Measurements from ENCODE around the gene C2. TPM values are rescaled to one million over a fixed set of nuclear protein-coding genes. Genes with fewer than 3 reads are reported as not detected.

The C2 gene
- 0.63 and 1.7 TPM in 2 replicates for total RNA-seq (2014; rRNA removed; shearing (Covaris generic))

DNA sequence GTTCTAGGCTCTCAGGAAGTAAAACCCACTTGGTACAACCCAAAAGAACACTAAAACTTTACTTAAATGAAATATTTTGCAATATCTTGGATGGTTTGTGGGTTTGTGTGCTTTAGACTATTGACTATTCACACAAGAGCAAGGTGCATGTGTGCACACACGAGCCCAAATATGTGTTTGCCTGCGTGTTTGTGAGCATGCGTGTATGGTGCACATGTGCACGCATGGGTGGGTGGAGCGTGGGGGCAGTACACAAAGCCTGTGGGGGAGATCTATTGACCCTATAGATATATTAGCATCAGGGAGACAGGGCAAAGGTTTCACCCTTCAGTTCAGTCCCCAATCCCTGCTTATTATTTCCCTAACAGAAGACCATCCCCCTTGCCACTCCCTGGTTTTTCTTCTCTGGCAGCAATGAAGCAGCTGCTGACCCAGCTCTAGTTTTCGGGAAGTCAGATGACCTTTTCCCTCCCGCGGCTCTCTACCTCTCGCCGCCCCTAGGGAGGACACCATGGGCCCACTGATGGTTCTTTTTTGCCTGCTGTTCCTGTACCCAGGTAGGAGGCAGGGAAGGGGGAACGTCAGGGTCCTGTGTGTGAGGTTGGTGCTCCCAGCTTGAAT, at the start of gene C2:
Gene C2, plus strand, starts transcription at position 476 of the 621 bp plus-strand sequence. Its CDS starts 36 bp downstream, at position 512.
- H3K4me3 ChIP-seq (ENCODE audit: insufficient read depth, low read depth, low read length): no peak within 1 kb of the TSS
- no peak for DNase-seq

DNA sequence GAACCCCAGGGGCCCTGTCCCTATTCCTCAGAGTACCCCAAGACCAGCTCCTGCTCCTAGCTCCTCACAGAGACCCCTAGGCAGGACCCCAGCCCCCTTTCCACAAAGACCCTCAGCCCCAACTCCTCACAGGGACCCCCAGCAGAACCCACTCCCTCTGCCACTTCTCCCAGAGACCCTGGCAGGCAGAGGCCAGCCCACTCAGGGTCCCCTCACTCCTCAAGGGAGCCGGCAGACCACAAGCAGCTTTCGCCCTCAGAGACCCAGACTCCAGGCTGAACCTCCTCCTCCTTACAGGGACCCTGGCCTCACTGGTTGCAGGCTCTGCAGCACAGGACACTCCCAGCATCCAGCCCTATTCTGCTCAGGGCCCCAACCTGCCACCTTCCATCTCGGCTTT, 49.3 kb upstream of the C2 start:
- Histone ChIP-seq H3K27me3 (ENCODE audit: control insufficient read depth, insufficient read depth, low read length) (no peaks in the 10 kb centered on the region), H3K4me3 (ENCODE audit: insufficient read depth, low read depth, low read length) (no peak overlapping the region), H3K36me3 (replicated peaks; ENCODE audit: control insufficient read depth, insufficient read depth, low read length) (peaks cover 24% of the 10 kb centered on the region)
- DNase-seq: no peak

More for the DNA sequence above, at the start of gene C2:
- H3K36me3 ChIP-seq (replicated peaks; ENCODE audit: control insufficient read depth, insufficient read depth, low read length): no peaks in the 10 kb centered on the region
- H3K27me3 ChIP-seq (ENCODE audit: control insufficient read depth, insufficient read depth, low read length): no peaks in the 10 kb centered on the region

- Histone ChIP-seq H3K4me3 (ENCODE audit: insufficient read depth, low read depth, low read length) (no peak within 1 kb of the TSS), H3K27me3 (ENCODE audit: control insufficient read depth, insufficient read depth, low read length) (no peaks in the 10 kb centered on the region), H3K36me3 (replicated peaks; ENCODE audit: control insufficient read depth, insufficient read depth, low read length) (peaks cover 29% of the 10 kb centered on the region)
- DNase-seq: peak; percentile 93
Observed at GRCh38 chr6:31878726-31879125, 48.8 kb upstream of the C2 start, which contains the start of gene SLC44A4. SLC44A4 (minus strand) TSS chr6:31878997; CDS start chr6:31878980, 17 bp downstream.

GRCh38 chr6:31879143-31879542, 48.4 kb upstream of the C2 start:
- peaks cover 30% of the 10 kb centered on the region for H3K36me3 ChIP-seq (replicated peaks; ENCODE audit: control insufficient read depth, insufficient read depth, low read length)
- DNase-seq: no peak
- no peaks in the 10 kb centered on the region for H3K27me3 ChIP-seq (ENCODE audit: control insufficient read depth, insufficient read depth, low read length)
- H3K4me3 ChIP-seq (ENCODE audit: insufficient read depth, low read depth, low read length): no peak overlapping the region

DNA sequence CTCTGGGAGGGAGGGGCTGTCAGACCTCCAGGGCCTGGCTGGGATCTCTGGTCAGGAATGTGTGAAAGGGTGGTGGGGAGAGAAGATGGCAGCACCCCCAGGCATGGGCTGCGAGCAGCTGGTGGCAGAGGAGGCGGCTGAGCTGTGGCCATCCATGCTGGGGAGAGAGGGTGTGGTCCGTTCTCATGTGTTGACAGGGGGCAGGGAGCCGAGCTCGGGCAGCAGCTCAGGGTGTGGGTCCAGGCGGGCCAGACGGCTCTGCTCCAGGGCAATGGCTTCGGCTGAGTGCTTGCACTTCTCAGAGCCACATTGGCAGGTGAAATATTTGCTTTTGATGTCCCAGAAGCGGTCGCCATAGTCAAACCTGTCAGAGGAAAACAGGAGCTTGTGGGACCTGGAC, 47.6 kb upstream of the C2 start:
- H3K27me3 ChIP-seq (ENCODE audit: control insufficient read depth, insufficient read depth, low read length): no peaks in the 10 kb centered on the region
- peaks cover 36% of the 10 kb centered on the region for H3K36me3 ChIP-seq (replicated peaks; ENCODE audit: control insufficient read depth, insufficient read depth, low read length)
- peak; percentile 48 for DNase-seq
- no peak overlapping the region for H3K4me3 ChIP-seq (ENCODE audit: insufficient read depth, low read depth, low read length)

GRCh38 chr6:31880616-31881015, 46.9 kb upstream of the C2 start:
- Histone ChIP-seq H3K27me3 (ENCODE audit: control insufficient read depth, insufficient read depth, low read length) (no peaks in the 10 kb centered on the region), H3K4me3 (ENCODE audit: insufficient read depth, low read depth, low read length) (no peak overlapping the region), H3K36me3 (replicated peaks; ENCODE audit: control insufficient read depth, insufficient read depth, low read length) (peaks cover 41% of the 10 kb centered on the region)
- DNase-seq: peak; percentile 38

DNA sequence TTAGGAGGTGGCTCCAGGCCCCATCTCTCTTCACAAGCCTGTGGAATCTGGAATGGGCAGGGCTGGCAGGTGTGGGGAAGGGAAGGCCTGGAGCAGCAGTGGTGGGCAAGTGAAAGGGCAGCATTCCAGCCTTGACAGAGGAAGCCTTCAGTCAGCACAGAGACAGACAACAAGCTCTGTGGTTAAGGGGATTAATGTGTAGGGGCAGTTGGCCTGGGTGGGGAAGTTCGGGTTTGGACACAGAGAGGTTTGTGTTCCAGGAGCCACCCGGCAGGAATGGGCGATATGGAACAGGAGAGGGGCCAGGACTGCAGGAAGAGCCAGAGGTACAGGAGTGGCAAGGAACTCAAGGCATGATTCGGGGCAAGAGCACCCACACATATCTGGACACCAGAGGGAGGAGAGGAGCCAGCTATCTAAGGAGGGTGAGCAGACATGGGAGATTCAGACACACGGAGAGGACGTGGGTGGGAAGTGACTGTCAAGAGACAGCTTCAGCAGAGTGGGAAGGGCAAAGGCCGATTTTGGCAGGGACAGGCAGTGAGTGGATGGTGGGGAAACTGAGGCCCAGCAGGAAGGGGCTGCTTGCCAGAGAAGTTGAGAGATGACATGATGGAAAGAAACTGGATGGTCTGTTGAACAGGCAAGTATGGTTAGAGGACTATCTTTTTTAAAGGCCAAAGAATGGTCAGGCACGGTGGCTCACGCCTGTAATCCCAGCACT, 46.2 kb upstream of the C2 start:
- peaks cover 44% of the 10 kb centered on the region for H3K36me3 ChIP-seq (replicated peaks; ENCODE audit: control insufficient read depth, insufficient read depth, low read length)
- DNase-seq: no peak
- no peak overlapping the region for H3K4me3 ChIP-seq (ENCODE audit: insufficient read depth, low read depth, low read length)
- no peaks in the 10 kb centered on the region for H3K27me3 ChIP-seq (ENCODE audit: control insufficient read depth, insufficient read depth, low read length)

GRCh38 chr6:31882344-31882743, 45.2 kb upstream of the C2 start:
- Histone ChIP-seq H3K27me3 (ENCODE audit: control insufficient read depth, insufficient read depth, low read length) (no peaks in the 10 kb centered on the region), H3K36me3 (replicated peaks; ENCODE audit: control insufficient read depth, insufficient read depth, low read length) (peaks cover 52% of the 10 kb centered on the region), H3K4me3 (ENCODE audit: insufficient read depth, low read depth, low read length) (no peak overlapping the region)
- DNase-seq: peak; percentile 36

DNA sequence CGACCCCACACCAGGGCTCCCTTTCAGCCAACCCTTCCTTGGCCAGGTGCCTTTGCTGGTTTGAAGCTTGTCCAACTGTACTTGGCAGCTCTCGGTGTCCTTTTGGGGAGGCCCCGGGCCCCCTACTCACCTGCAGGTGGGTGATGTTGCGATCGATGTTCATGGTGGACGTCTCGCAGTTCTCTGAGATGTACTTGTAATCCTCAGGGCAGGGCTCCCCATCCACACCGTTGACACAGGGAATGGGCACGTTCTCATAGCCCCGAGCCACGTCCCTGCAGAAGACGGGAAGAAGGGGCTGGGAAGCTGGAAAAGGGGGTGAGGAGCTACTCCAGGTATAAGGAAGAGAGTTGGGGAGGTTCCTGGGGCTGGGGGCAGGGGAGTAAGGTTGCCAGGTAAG, 43.8 kb upstream of the C2 start:
- Histone ChIP-seq H3K4me3 (ENCODE audit: insufficient read depth, low read depth, low read length) (no peak overlapping the region), H3K27me3 (ENCODE audit: control insufficient read depth, insufficient read depth, low read length) (no peaks in the 10 kb centered on the region), H3K36me3 (replicated peaks; ENCODE audit: control insufficient read depth, insufficient read depth, low read length) (peaks cover 65% of the 10 kb centered on the region)
- DNase-seq: peak; percentile 35

DNA sequence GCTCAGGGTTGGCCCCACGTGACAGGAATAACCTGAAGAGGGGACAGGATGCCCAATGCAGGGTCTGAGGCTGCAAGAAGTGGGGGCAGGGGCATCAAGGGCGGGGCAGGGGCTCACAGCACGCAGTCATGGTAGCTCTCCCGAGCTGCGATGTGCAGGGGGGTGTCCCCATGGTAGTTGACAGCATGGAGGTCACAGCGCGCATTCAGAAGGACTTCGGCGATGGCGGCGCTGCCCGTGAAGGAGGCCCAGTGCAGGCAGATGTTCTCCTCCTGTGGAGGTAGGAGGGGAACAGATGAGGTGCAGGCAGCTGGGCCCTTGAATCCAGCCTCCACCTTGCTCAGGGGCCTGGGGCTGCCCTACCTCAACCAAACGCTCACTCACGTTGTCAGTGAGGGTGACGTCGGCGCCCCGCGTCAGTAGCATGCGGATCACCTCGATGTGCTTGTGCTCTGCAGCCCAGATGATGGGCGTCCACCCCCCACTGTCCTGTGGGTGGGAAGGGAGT, 42.9 kb upstream of the C2 start:
- Histone ChIP-seq H3K36me3 (replicated peaks; ENCODE audit: control insufficient read depth, insufficient read depth, low read length) (peaks cover 70% of the 10 kb centered on the region), H3K4me3 (ENCODE audit: insufficient read depth, low read depth, low read length) (no peak overlapping the region), H3K27me3 (ENCODE audit: control insufficient read depth, insufficient read depth, low read length) (no peaks in the 10 kb centered on the region)
- DNase-seq: no peak

- no peaks in the 10 kb centered on the region for H3K27me3 ChIP-seq (ENCODE audit: control insufficient read depth, insufficient read depth, low read length)
- DNase-seq: peak; percentile 37
- H3K4me3 ChIP-seq (ENCODE audit: insufficient read depth, low read depth, low read length): no peak overlapping the region
- peaks cover 64% of the 10 kb centered on the region for H3K36me3 ChIP-seq (replicated peaks; ENCODE audit: control insufficient read depth, insufficient read depth, low read length)
Observed at GRCh38 chr6:31886541-31886991, 41.0 kb upstream of the C2 start.

- Histone ChIP-seq H3K27me3 (ENCODE audit: control insufficient read depth, insufficient read depth, low read length) (no peaks in the 10 kb centered on the region), H3K36me3 (replicated peaks; ENCODE audit: control insufficient read depth, insufficient read depth, low read length) (peaks cover 63% of the 10 kb centered on the region), H3K4me3 (ENCODE audit: insufficient read depth, low read depth, low read length) (no peak overlapping the region)
- peak; percentile 21 for DNase-seq
Observed at GRCh38 chr6:31887173-31888007, 40.1 kb upstream of the C2 start.

GRCh38 chr6:31888276-31889258, 39.0 kb upstream of the C2 start:
- peak; percentile 93 for DNase-seq
- Histone ChIP-seq H3K36me3 (replicated peaks; ENCODE audit: control insufficient read depth, insufficient read depth, low read length) (peaks cover 61% of the 10 kb centered on the region), H3K27me3 (ENCODE audit: control insufficient read depth, insufficient read depth, low read length) (no peaks in the 10 kb centered on the region), H3K4me3 (ENCODE audit: insufficient read depth, low read depth, low read length) (no peak overlapping the region)
